B cell (primary cell): ENCODE results near the gene SLC38A10. TPM values are rescaled to one million over a fixed set of nuclear protein-coding genes. Genes with fewer than 3 reads are reported as not detected.

Experiments
- ATAC-seq: fragments of 200-7000 bp; cut with Tn5 transposase; one replicate; pipeline ENCODE4 v1.10.0; 2021; ENCODE audit warnings: low read depth, mild to moderate bottlenecking, moderate number of reproducible peaks, moderate library complexity
- CTCF ChIA-PET: fragments of 350-600 bp; sonication (Branson Sonifier 250); formaldehyde crosslinking; loops from one replicate; lab custom pipeline; 2021; ENCODE audit warnings: antibody characterized with exemption, inconsistent platforms; lab: Charles Lee
- POLR2A ChIA-PET: fragments of 350-600 bp; sonication (Branson Sonifier 250); formaldehyde crosslinking; loops from one replicate; lab custom pipeline; 2021; ENCODE audit warnings: antibody characterized with exemption; lab: Charles Lee
- DNase-seq: peaks from one replicate; pipeline ENCODE4 v3.0.0; 2013
- H2AFZ ChIP-seq: 2 replicates; pipeline ENCODE4 v1.6.1; 2012; ENCODE audit warnings: mild to moderate bottlenecking, low read depth, low read length; ENCODE audit not compliant: insufficient read depth, poor library complexity, severe bottlenecking
- H3K27ac ChIP-seq, 2 donors: 1 replicate in 1 of 2; 2 replicates in 1 of 2; pipeline ENCODE4 v1.5.1; 2012 to 2013; ENCODE audit warnings: low read length in 2 of 2, mild to moderate bottlenecking in 2 of 2, moderate library complexity in 1 of 2
- H3K27me3 ChIP-seq, 4 experiments: fragments of 200-600 bp in 1 of 4; sonication (generic) in 1 of 4; replicated peaks in 1 of 4; 1 replicate in 2 of 4; 2 replicates in 2 of 4; pipeline versions ENCODE4 v1.6.1 to v1.7.0; 2013 to 2016; ENCODE audit warnings: low read length in 3 of 4, mild to moderate bottlenecking in 2 of 4, mixed read lengths in 1 of 4, moderate library complexity in 1 of 4; ENCODE audit not compliant: insufficient read depth in 4 of 4, control insufficient read depth in 3 of 4; ENCODE audit errors: control extremely low read depth in 1 of 4
- H3K36me3 ChIP-seq, 2 experiments: replicated peaks in 1 of 2; 1 replicate in 1 of 2; 2 replicates in 1 of 2; pipeline versions ENCODE4 v1.6.1 to v1.7.1; 2013; ENCODE audit warnings: low read length in 1 of 2; ENCODE audit not compliant: insufficient read depth in 2 of 2, control insufficient read depth in 1 of 2; ENCODE audit errors: control extremely low read depth in 1 of 2, extremely low read depth in 1 of 2
- H3K4me1 ChIP-seq, 2 donors: fragments of 200-600 bp in 1 of 2; sonication (generic) in 1 of 2; 1 replicate in 1 of 2; 2 replicates in 1 of 2; pipeline versions ENCODE4 v1.5.1 to v1.6.1; 2013 to 2017; ENCODE audit warnings: low read length in 2 of 2; ENCODE audit not compliant: control insufficient read depth in 2 of 2, insufficient read depth in 2 of 2
- H3K4me2 ChIP-seq: replicated peaks from 2 replicates; pipeline ENCODE3; 2012; ENCODE audit warnings: mild to moderate bottlenecking, low read depth, low read length; ENCODE audit not compliant: poor library complexity, severe bottlenecking
- H3K4me3 ChIP-seq, 5 experiments: fragments of 200-600 bp in 1 of 5; sonication (generic) in 1 of 5; 1 replicate in 3 of 5; 2 replicates in 2 of 5; pipeline versions ENCODE4 v1.5.1 to v1.7.0; 2011 to 2016; ENCODE audit warnings: low read length in 4 of 5, mild to moderate bottlenecking in 4 of 5, low read depth in 2 of 5, control low read depth in 1 of 5, moderate library complexity in 1 of 5; ENCODE audit not compliant: insufficient read depth in 1 of 5; ENCODE audit errors: control extremely low read depth in 1 of 5, extremely low read depth in 1 of 5
- H3K79me2 ChIP-seq: fragments of 200-600 bp; sonication (generic); one replicate; pipeline ENCODE4 v1.6.0; 2016; ENCODE audit warnings: low read length; ENCODE audit not compliant: control insufficient read depth, insufficient read depth
- H3K9ac ChIP-seq: fragments of 200-600 bp; sonication (generic); 2 replicates; pipeline ENCODE4 v1.6.1; 2017; ENCODE audit warnings: mild to moderate bottlenecking, low read length, moderate library complexity
- H3K9me3 ChIP-seq, 3 donors: one replicate each; pipeline versions ENCODE4 v1.6.1 to v1.7.1; 2013; ENCODE audit warnings: low read length in 2 of 3; ENCODE audit not compliant: control insufficient read depth in 2 of 3, insufficient read depth in 1 of 3; ENCODE audit errors: control extremely low read depth in 1 of 3
- H4K20me1 ChIP-seq: 2 replicates; pipeline ENCODE4 v1.6.0; 2012; ENCODE audit warnings: mild to moderate bottlenecking, low read length; ENCODE audit not compliant: insufficient read depth, control insufficient read depth, poor library complexity, severe bottlenecking
- H3K27ac Mint-ChIP-seq: one replicate; pipeline ENCODE4 v1.8.0; 2021; ENCODE audit warnings: mixed read lengths
- H3K27me3 Mint-ChIP-seq: one replicate; pipeline ENCODE4 v1.8.0; 2021; ENCODE audit warnings: mixed read lengths
- H3K4me1 Mint-ChIP-seq: one replicate; pipeline ENCODE4 v1.8.0; 2021; ENCODE audit warnings: mixed read lengths
- H3K4me3 Mint-ChIP-seq: one replicate; pipeline ENCODE4 v1.8.0; 2021; ENCODE audit warnings: mixed read lengths
- H3K9me3 Mint-ChIP-seq: one replicate; pipeline ENCODE4 v1.8.0; 2022; ENCODE audit warnings: mixed read lengths; ENCODE audit not compliant: insufficient read depth
- EZH2 ChIP-seq: IDR thresholded peaks from 2 replicates; pipeline ENCODE4 v1.6.1; 2012; ENCODE audit warnings: borderline replicate concordance, low read depth, mild to moderate bottlenecking, moderate library complexity, low read length; ENCODE audit not compliant: insufficient read depth, poor library complexity, severe bottlenecking
- WGBS: methylation state at CpG from one replicate; pipeline ENCODE4 v1.1.5; 2013; ENCODE audit warnings: missing lambda C conversion rate; ENCODE audit not compliant: insufficient coverage; 5-methylcytosine and 5-hydroxymethylcytosine counted together
- intact Hi-C: fragments of 100-400 bp; cut with micrococcal nuclease; formaldehyde crosslinking; loops from one replicate; pipeline ENCODE4 v1.10.0; 2022
- polyA plus RNA-seq: library from polyadenylated mRNA; depleted of rRNA; stranded (reverse); fragments of >200 nt; gene quantifications from 2 replicates; pipeline ENCODE4 v1.2.3, GENCODE V29; 2012
- total RNA-seq, 2 donors: library from RNA; stranded (reverse); fragments of 120-200 nt in 1 of 2; gene quantifications; 1 replicate in 1 of 2; 2 replicates in 1 of 2; pipeline versions ENCODE4 v1.2.3 to v1.2.4, GENCODE V29; 2013 to 2022
- TF ChIP-seq, protein P1 (sequence below): fragments of 200-600 bp; IDR thresholded peaks from one replicate; pipeline ENCODE4 v1.8.0; 2022; ENCODE audit warnings: antibody characterized with exemption, mild to moderate bottlenecking

The SLC38A10 gene
- total and polyA plus RNA-seq, 2 donors (not counting 1 experiment from before 2014, with no cell fraction given), result 76.1 to 104 TPM

DNA sequence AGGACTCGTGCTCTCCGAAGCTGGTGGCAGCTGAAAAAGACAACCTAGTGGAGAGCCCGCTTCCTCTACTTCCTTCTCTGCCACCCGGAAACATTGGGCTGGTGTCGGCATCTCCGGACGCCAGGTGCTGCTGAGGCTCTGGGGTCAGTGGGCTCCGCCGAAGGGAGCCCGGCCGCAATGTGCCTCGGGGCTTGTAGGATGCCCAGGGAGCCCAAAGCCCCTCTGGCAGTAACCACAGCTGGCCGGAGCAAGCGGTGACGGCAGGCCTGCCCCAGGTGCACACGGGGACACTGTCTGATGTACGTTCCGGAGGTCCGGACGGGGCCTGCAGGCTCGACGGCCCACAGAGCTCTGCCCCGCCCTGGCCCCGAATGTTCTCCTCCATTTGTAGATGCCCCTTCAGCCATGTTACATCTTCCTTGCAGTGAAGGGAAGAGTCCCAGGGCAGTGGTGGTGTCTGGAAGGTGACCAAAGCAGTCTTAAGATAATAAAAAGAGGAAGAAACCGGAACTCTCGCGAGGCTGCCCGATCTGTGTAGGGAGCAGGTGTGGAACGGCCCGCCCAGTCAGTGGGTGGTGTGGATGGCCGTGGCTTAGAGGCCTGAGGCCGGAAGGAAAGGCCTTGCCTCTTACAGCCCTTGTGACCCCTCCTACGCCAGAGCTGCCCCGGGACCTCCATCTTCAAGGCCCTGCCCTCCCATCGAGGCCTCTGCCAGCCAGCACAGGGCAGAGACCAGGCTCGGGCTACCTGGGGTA lies 33.3 kb downstream of the SLC38A10 start:
- Mint-ChIP-seq H3K9me3 (no peaks in the 10 kb centered on the region), H3K4me1 (peaks cover 4% of the 10 kb centered on the region), H3K27me3 (no peaks in the 10 kb centered on the region), H3K27ac (no peak overlapping the region), H3K4me3 (no peak overlapping the region)
- intact Hi-C loops, result no loop called here
- WGBS, result 96% methylated on average over 35 of the region's 36 CpGs
- Histone ChIP-seq H3K9ac (no peak overlapping the region), H3K4me2 (no peak overlapping the region), H4K20me1 (peaks cover 53% of the 10 kb centered on the region), H3K9me3 (no peaks in the 10 kb centered on the region), H3K27me3 (no peaks in the 10 kb centered on the region), H3K4me1 (peaks cover 0 to 4% of the 10 kb centered on the region in 2 donors), H2AFZ (no peak overlapping the region), H3K4me3 (no peak overlapping the region), H3K36me3 (peaks cover 0 to 78% of the 10 kb centered on the region in 2 experiments), H3K79me2 (peaks cover 21% of the 10 kb centered on the region), H3K27ac (no peak overlapping the region)
- DNase-seq, result no peak
- ChIA-PET POLR2A (interaction anchor here (0.6 kb wide), 1 partner anchor 357 kb away, joined by 5 read pairs; no protein-coding TSS in a partner anchor), CTCF (no interaction called here)
- no peak for ATAC-seq
- no peak for TF ChIP-seq EZH2
- TF ChIP-seq, protein P1, sequence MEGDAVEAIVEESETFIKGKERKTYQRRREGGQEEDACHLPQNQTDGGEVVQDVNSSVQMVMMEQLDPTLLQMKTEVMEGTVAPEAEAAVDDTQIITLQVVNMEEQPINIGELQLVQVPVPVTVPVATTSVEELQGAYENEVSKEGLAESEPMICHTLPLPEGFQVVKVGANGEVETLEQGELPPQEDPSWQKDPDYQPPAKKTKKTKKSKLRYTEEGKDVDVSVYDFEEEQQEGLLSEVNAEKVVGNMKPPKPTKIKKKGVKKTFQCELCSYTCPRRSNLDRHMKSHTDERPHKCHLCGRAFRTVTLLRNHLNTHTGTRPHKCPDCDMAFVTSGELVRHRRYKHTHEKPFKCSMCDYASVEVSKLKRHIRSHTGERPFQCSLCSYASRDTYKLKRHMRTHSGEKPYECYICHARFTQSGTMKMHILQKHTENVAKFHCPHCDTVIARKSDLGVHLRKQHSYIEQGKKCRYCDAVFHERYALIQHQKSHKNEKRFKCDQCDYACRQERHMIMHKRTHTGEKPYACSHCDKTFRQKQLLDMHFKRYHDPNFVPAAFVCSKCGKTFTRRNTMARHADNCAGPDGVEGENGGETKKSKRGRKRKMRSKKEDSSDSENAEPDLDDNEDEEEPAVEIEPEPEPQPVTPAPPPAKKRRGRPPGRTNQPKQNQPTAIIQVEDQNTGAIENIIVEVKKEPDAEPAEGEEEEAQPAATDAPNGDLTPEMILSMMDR, result no peak

DNA sequence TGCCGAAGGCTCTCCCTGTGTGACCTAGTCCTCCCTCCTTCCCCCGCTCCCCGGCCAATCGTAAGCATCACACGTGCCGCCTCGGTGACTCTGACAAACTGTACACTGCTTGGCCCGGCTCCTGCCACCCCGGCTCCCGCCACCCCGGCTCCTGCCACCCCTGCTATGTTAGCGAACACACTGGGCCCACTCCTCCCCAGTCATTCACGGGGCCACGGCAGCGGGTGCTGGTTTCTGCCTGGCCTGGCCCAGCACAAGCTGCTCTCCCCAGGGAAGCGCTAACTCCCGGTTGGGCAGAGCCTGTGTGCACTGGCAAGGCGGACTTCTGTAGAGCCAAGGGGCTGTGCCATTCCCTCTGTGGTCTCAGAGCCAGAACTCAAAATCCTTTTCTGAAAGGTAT lies 34.0 kb downstream of the SLC38A10 start:
- POLR2A ChIA-PET, result interaction anchor here (1.0 kb wide), 1 partner anchor 34 kb away, joined by 3 read pairs; the partner anchor contains the start of gene SLC38A10
- Histone ChIP-seq H3K9me3 (no peaks in the 10 kb centered on the region), H3K4me2 (no peak overlapping the region), H3K27ac (no peak overlapping the region), H3K27me3 (no peaks in the 10 kb centered on the region), H3K9ac (no peak overlapping the region), H3K36me3 (peaks cover 0 to 76% of the 10 kb centered on the region in 2 experiments), H4K20me1 (peaks cover 59% of the 10 kb centered on the region), H2AFZ (no peak overlapping the region), H3K4me1 (peaks cover 0 to 4% of the 10 kb centered on the region in 2 donors), H3K79me2 (peaks cover 21% of the 10 kb centered on the region), H3K4me3 (no peak overlapping the region)
- no peak for DNase-seq
- no peaks in the 10 kb centered on the region for H3K9me3 Mint-ChIP-seq
- no peak for ATAC-seq
- H3K4me3 Mint-ChIP-seq, result no peak overlapping the region
- peaks cover 4% of the 10 kb centered on the region for H3K4me1 Mint-ChIP-seq
- TF ChIP-seq EZH2, result no peak
- TF ChIP-seq, protein P1, result no peak
- intact Hi-C loops, result no loop called here
- CTCF ChIA-PET, result interaction anchor here (0.6 to 0.9 kb wide), 2 partner anchors 340 to 341 kb away, joined by 3 to 5 read pairs; no protein-coding TSS in a partner anchor
- no peak overlapping the region for H3K27ac Mint-ChIP-seq
- WGBS, result 96% methylated on average over 18 of the region's 18 CpGs
- no peaks in the 10 kb centered on the region for H3K27me3 Mint-ChIP-seq
